Kidney tubule cell (primary cell): ENCODE data around the gene EYA4.
"Not testable (repeated sequence)": the region's sequence is repeated elsewhere in the genome, so short reads cannot be mapped to it uniquely, and the experiment has no call there.

Source experiments
- DNase-seq: peaks from one replicate; pipeline ENCODE4 v3.0.0-alpha.2; 2018; ENCODE audit warnings: low spot score

The EYA4 gene

DNA sequence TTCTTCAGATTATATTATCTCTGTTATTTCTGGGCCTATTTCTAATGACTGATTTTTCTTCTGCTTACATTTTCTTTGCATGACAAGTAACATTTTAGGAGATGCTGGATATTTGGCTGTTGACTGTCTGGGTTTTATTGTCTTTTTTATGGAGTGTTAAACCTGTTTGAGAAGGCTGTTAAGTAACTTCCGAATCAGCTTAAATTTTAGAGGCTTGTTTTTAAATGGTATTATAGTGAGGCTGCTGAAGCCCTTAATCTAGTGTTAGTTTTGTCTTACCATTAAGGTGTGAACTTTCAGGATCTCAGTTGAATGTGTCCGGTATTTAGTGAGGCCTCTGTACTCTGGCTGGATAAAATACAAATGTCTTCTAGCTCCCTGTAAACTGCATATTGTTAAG, 109.8 kb downstream of the EYA4 start:
- no peak for DNase-seq

DNA sequence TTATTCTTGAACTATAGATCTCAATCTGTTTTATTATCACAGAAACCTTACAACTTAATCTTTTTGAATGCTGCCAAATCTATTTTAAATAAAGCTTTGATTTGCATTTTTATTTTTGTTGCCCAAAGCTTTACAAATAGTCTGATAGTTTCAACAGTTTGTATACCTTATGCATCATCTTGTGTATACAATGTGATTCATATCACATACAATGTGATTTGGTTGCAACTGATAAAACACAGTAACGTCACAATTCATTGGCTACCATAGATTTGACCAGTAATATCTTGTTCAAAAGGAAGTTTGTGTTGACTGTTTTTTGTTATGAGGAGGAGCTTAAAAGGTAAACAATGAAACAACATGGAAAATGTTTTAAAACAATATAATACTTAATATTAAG, 110.9 kb downstream of the EYA4 start:
- DNase-seq, result no peak

DNA sequence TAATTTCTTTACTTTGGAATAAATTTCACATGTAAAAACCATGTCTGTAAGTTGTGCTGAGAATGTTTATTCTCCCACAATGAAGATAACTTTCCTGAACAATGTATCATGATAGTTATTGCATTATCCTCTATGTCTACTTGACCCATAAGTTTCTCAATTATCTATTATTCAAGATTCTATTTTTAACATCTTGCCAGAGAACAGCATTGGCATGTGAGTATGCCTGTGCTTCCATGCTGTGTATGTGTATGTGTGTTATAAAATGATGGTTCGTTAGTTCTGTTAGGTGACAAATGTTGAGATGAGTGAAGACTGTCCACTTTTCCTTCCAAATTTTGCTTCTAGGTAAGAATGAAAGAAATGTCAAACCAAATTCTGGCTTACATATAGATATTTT, 111.9 kb downstream of the EYA4 start:
- DNase-seq, result no peak

DNA sequence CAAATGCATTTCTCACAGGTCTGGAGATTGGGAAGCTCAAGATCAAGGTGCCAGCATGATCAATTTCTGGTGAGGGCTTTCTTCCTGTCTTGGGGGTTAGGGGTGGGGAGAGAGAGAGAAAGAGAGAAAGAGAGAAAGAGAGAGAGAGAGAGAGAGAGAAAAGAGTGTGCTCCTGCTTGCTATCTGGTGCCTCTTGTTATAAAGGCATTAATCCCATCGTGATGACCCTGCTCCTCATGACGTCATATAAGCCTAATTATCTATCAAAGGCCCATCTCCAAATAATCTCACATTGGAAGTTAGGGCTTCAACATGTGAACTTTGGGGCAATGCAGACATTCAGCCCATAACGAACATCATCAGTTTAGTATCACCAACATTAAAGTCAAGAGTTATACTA, 114.8 kb downstream of the EYA4 start:
- no peak for DNase-seq

DNA sequence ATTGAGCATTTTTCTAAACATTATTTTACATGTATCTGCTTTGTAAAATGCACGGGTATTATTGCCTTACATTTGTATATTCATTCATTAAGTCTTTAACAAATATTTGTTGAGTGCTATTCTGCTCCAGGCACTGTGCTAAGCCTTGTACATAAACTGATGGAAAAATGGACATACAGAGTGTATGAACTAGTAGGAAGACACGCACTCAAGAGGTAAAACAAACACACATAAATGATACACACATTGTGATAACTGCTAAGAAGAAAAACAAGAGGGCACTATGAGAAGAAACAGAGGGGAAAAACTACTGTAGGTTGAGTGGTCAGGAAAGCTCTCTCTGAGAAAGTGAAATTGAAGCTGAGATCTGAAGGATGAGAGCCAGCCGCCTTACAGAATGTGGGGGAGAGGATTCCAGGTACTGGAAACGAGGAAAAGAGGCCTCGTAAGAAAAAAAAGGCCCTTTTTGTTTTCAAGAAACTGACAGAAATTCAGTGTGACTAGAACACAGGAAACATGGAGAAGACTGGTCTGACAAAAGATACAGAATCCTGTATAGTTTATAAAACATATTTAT, 117.5 kb downstream of the EYA4 start:
- DNase-seq, result no peak

DNA sequence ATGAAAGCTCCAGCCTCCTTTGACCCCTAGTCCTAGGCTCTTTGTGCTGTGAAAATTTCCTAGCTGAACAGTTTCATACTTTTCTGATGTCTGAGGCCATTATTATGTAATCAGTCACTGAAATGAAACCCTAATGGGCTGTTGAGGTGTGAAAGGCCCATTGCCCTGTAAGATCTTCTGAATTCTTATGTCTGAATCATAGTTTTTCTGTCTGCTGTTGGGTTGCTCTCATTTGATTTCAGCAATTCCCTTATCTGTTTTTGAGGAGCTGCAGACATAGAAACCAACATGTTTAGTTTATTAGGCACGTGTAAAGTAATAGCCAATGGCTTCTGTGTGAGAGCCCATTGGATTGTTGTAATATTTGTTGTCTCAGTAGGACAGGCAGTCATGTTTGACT, 118.1 kb downstream of the EYA4 start:
- DNase-seq, result peak; percentile 2

DNA sequence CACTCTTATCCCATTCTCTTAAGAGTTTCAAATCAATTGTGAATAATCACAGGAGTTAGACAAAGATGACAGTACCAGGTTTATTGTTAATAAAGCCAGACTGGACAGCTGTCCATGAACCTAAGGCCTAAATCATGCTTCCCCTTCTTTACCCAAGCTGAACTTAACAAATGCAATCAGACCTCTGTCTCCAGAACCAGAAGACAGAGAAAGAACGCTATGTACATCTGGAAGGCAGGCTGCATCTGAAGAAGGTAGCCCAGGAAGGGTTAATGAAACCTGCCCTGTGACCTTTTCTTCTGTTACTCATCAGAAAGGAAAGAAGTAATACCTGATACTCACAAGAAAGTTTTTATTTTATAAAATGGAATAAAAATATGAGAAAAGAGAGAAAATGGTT, 118.6 kb downstream of the EYA4 start:
- no peak for DNase-seq

DNA sequence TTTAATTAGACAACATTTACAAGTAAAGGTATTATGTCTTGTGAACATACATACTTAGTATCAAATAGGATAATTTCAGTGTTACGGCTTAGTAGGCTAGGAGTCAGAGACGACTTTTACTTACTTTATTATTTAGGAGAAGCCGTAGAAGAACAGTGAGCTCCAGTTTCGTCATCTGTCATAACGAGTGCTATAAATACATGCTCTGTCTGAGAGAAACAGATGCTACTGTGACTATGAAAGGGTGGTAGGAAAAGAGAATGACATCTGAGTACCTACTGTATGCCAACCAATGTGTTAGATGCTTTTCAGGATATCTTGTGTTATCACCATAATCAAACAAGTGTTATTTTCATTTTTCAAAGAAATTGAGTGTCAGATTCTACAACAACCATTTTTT, 119.0 kb downstream of the EYA4 start:
- DNase-seq, result no peak

DNA sequence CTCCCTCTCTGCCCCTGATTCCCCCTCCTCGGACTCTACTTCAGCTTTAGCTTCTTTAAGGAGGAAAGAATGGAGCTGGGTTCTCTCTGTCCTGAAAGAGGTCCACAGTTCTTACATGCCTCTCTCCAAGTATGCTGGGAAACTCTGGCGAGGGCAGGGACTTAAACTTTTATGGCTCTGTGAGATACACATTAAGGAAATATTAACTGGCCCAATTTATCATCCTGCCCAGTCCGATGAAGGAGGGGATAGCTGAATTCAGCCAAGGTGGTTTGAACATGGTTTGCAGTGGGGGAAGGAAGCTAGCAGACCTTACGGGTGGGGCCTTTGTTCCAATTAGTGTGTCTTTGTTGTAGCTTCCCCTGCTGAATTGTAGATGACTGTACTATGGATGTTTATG, 121.7 kb downstream of the EYA4 start:
- no peak for DNase-seq

DNA sequence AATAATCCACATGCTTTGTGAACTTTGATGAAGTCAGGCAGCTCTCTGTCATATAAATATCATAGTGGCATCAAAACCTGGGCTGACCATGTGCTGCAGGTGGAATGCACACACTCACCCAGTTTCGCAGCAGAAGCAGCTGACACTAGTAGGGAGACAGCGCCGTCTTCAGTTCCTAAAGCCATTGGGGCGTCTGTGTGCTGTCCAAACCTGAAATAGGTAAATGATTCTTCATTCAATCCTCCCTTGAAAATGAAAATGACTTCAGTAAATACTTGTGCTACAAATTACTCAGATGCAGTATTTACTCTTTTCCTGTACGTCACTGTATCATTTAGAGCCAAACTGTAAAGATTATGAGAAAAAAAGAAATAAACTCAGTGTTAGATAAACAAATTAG, 127.5 kb downstream of the EYA4 start:
- no peak for DNase-seq

DNA sequence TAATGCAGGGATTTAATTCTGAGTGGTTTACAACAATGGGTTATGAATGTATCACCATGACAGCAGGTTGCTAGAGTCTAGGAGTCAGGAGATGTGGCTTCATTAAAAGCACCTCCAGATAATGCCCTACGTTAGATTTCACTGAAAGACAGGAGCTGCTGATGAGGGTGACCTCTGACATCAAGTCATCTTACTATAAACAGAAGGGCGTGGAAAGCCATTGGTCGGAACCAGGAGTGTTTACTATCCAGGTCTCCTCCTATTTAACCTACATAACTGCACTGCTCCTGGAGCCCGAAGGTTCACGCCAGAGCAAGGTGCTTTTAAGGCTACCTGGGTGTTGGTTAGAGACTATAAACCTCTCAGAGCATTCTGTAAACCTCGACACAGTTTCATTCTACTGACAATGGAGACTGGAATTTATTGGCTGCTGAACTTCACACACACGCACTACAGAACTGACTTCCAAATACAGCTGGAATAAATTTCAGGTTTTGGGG, 128.7 kb downstream of the EYA4 start:
- DNase-seq, result no peak

DNA sequence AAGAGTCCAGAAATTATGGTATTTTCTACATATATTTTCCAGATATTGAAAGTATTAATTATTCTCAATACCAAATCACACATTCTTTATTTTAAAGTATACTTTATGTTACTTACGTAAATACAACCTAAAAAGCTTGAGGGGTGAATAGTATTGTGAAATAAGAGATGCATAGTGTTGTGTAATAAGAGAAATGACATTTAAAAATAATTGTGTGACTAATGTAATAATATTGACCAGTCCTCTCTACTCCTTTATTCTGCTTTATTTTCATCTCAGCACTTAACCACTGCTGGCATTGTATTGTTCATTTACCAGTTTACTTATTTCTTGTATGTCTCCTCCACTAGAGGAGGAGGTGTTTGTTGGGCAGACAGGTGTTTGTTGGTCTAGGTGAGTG, 135.6 kb downstream of the EYA4 start:
- DNase-seq, result no peak

DNA sequence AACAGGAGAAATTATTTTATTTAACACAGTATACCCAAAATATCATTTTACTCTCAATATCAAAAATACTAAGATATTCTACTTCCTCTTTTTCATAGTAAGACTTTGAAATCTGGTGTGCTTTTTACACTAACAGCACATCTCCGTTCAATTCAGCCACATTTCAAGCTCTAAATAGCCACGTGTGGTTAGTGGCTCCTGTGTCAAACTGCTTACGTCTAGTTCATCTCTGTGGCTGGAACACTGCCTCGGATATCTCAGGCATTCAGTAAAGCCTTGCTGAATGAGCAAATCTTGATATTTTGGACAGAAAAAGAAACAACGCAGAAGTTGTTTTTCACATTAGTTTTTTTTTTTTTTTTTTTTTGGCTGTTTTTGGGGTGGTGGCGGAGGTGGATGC, 136.1 kb downstream of the EYA4 start:
- DNase-seq, result no peak

DNA sequence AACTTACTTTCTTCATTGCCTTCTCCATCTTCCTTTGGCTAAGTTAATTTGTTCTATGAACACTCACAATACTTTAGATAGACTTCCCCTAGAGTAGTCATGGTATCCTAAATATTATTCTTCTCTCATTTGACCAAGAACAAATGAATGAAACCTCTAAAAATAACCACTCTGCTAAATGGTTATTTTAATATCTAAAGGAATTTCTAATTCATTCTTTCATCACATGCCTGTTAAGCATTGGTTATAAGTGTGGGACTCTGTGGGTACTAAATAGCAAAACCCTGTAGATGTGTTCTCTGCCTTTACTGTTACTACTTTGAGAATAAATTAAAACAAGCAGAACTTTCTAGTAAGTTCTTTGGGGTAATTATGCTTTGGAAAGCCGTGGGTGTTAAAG, 138.9 kb downstream of the EYA4 start:
- DNase-seq, result no peak

DNA sequence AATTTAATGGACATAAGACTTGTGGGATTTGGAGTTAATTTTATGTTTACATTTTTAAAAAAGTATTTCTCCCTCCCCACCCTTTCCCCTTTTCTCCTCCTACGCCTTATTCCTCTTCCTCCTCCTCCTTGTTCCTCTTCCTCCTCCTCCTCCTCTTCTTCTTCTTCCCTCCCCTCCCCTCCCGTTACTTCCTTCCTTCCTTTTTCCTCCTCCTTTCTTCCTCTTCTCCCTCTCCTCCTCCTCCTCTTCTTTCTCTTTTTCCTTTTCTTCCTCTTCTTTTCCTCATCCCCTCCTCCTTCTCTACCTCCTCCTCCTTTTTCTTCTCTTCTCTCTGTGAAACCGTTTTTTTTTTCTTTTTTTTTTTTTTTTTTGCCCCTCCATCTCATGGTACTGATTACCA, 139.6 kb downstream of the EYA4 start:
- DNase-seq, result no peak

DNA sequence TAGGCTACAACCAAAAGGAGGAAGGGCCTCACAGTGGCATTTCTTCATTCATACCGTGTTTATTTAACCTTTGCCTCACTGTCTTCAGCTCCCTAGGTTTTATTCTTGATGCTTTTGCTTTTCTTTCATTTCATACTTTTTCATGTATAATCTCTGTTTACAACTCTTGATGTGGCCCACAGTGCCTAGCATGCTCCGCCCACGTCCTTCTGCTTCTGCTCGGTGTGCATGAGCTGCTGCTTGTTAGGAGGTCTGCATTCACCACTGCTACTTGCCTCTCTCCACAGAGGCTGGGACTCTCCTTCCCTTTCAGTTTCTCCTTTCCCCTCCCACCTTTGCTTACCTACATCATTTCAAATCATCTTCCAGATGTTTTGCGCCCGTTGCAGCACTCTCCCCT, 147.6 kb downstream of the EYA4 start:
- no peak for DNase-seq

DNA sequence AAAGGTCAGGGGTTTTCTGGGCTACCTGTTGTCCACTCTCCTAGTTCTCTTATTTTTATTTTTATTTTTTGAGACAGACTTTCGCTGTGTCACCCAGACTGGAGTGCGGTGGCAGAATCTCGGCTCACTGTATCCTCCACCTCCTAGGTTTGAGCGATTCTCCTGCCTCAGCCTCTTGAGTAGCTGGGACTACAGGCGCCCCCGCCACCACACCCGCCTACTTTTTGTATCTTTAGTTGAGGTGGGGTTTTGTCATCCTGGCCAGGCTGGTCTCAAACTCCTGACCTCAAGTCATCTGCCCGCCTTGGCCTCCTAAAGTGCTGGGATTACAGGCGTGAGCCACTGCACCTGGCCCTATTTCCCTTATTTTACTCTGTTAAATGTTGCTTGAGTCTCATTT, 149.0 kb downstream of the EYA4 start:
- no peak for DNase-seq

DNA sequence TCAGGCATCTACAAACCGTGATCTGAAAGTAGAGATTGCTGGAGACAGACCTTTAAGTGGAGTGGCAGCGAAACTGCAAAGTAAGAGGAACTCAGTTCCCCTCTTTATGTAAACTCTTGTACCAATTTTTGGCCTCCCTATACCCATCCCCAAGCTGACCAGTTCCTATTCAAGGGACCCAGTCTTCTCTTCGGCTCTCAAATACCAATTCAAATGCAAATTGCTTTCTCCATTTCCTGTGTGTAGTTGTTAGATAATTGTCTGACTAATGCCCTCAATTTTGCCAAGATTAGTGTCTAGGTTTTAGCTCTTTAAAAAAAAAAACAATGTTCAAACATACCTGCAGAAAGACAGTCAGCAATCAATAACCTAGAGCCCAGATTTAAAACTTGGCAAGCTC, 150.9 kb downstream of the EYA4 start:
- DNase-seq, result no peak

DNA sequence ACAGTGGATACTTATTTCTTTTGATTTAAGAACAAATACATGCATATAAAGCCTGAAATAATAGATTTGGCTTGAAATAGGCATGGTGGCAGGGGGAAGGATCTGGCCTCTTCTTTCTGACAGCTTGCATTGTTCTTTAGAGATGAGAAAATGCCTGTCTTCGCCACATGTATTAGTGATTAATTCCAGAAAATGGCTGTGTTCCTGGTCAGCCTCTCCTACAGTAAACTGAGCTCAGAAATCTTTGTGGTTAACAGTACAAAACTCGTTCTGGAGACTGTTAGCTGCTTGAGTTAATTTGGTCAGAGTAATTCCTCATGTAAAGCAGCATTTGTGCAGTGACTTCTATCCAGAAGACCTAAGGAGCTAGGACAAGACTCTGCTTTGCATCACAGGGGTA, 151.5 kb downstream of the EYA4 start:
- no peak for DNase-seq

DNA sequence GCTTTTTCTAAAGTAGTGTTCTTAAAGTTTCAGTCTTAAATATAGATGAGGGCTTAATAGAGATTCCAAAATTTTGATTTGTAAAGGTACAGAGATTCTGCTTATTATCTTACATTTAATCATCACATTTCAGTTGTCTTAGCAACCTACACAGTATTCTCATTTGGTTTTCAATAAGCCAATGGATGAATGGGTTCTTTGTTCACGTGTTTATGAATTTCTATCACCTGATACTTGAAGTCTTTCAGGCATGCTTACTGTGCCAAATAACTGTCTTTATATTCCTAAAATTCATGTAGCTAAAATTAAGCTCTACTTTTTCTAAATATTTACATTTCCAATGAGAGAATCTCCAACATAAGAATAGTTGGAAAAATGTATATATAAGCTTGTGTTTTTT, 152.7 kb downstream of the EYA4 start:
- no peak for DNase-seq

DNA sequence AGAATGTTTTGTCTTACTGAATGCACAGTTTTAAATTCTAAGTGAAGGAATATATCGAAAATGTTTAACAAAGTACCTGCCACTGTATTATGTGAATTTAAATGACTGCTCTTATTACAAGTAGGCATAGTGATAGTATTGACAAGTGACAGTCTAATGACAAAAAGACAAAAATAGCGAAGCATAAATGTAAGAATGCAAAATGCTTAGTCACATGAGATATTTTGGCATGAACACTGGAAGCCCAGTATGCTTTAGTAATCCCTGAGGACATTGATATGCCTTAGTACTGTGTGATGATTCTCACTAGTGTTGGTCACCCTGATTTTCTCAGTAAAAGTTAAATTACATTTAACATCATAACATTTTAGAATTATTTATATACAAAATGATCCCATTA, 153.5 kb downstream of the EYA4 start:
- DNase-seq, result no peak

DNA sequence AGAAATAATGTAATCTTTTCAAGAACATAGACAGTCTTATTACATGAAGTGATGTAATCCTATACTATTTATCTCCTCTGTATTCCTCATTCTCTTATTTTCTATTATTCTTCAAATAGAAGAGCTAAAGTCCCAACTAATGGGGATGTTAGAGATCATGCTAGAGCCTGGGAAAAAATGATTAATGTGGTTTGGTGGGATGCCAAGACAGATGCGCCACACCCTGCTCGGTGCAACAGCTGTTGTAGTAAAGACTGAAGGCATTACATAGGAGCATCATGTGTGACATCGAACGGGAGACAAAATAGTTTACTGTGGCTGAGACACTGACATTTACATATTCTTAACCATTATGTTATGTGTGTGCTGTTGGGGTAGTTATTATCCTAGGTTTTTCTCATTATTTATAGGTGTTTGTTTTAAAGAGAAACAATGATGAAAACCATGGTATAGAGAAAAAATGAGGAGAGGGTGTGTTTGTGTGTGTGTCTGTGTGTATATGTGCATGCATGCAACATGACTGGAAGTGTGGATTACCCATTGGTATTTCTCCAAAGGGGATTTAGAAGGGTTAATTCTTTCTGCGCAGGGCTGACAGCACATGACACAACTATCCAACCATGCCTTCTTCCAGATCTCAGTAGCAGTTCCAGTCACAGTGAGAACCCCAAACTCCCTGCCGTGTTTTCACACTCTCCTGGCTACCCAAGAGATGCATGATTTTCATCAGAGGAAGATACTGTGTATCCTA, 155.3 kb downstream of the EYA4 start:
- DNase-seq, result no peak

DNA sequence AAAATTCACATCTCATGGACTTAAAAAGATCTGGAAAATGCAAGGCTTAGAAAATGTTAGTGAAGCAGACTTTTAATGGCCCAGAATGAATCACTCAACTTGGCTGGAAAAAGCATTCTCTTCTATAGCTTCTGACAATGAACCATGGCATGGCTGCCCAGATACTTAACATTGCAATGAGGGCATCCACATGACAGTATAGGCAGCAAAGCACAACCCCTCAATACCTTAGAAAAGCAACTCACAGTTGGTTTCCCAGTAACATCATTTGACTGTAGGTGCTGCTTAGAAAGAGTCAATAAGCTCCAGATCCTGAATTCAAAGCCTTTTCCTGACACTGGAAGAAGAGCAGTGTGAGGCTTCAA, 155.8 kb downstream of the EYA4 start:
- DNase-seq, result no peak

DNA sequence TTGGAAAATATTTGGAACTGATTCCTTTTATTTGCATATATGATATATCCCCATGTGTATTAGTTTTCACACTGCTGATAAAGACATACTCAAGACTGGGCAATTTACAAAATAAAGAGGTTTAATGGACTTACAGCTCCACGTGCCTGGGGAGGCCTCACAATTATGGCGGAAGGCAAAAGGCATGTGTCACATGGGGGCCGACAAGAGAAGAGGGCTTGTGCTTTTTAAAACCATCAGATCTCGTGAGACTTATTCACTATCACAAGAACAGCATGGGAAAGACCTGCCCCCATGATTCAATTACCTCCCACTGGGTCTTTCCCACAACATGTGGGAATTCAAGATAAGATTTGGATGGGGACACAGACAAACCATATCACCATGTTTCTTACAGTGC, 156.4 kb downstream of the EYA4 start:
- not testable (repeated sequence) for DNase-seq
